Central memory CD8-positive, alpha-beta T cell (primary cell): ENCODE data around the gene ACHE.
"Not testable (repeated sequence)": the region's sequence is repeated elsewhere in the genome, so short reads cannot be mapped to it uniquely, and the experiment has no call there.

Experiments
- ATAC-seq: fragments of 150-1000 bp; cut with Tn5 transposase; replicated peaks from 2 replicates; pipeline ENCODE4 v1.10.0; 2022; ENCODE audit warnings: mild to moderate bottlenecking, moderate FRiP score, moderate number of reproducible peaks; ENCODE audit not compliant: poor library complexity, severe bottlenecking; ENCODE audit errors: extremely low read depth
- DNase-seq, 2 donors: peaks; one replicate each; pipeline ENCODE4 v3.0.0; 2021; ENCODE audit warnings: low spot score in 2 of 2
- H3K27ac Mint-ChIP-seq: one replicate; pipeline ENCODE4 v1.8.0; 2022; ENCODE audit warnings: low read depth, mild to moderate bottlenecking, moderate library complexity, mixed read lengths
- H3K27me3 Mint-ChIP-seq: one replicate; pipeline ENCODE4 v1.8.0; 2022; ENCODE audit warnings: mixed read lengths
- H3K36me3 Mint-ChIP-seq: one replicate; pipeline ENCODE4 v1.8.0; 2022; ENCODE audit warnings: mild to moderate bottlenecking, moderate library complexity, mixed read lengths; ENCODE audit not compliant: insufficient read depth
- H3K4me1 Mint-ChIP-seq: one replicate; pipeline ENCODE4 v1.8.0; 2022; ENCODE audit warnings: mixed read lengths
- H3K4me3 Mint-ChIP-seq: one replicate; pipeline ENCODE4 v1.8.0; 2022; ENCODE audit warnings: mild to moderate bottlenecking, moderate library complexity, mixed read lengths
- H3K9me3 Mint-ChIP-seq: one replicate; pipeline ENCODE4 v1.8.0; 2022; ENCODE audit warnings: mixed read lengths

The ACHE gene

DNA sequence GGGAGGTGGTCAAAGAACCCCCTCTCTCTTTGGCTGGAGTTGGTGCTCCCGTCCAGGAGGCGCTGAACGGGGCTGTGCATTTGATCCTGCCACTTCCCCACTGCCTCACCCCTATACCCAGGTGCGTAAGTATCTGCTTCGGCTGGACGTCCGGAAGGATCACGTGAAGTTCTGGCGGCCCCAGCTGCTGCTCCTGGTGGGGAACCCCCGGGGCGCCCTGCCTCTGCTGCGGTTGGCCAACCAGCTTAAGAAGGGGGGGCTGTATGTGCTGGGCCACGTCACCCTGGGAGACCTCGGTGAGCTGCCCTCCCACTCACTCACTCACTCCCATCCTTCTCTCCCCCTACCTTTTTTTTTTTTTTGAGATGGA is 34.1 kb downstream of the ACHE start:
- Mint-ChIP-seq H3K4me3 (no peak overlapping the region), H3K36me3 (peaks cover 44% of the 10 kb centered on the region), H3K27ac (no peak overlapping the region)

DNA sequence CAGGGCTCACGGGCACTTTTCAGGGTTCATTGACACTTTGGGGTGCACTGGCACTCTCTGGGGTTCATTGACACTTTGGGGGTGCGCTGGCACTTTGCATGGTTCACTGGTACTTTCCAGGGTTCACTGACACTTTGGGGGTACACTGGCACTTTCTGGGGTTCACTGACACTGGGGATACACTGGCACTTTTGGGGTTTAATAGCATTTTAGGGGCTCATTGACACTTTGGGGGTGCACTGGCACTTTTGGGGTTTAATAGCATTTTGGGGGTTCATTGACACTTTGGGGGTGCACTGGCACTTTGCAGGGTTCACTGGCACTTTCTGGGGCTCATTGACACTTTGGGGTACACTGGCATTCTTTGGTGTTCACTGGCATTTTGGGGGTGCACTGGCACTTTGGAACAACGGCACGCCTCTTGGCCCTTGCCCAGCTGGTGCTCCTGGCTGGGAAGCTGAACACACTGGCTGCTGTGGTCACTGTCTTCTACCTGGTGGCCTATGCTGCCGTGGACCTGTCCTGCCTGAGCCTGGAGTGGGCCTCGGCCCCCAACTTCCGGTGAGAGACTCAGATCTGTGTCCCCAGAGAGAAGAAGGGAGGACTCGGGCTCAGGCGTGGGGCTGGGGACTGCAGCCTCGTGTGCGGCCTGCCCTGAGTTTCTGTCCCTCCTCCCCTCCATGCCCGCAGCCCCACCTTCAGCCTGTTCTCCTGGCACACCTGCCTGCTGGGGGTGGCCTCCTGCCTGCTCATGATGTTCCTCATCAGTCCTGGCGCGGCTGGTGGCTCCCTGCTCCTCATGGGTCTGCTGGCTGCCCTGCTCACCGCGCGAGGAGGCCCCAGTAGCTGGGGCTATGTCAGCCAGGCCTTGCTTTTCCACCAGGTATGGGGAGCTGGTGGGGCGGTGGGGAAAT is 34.7 kb downstream of the ACHE start:
- peaks cover 44% of the 10 kb centered on the region for H3K36me3 Mint-ChIP-seq
- peaks cover 6% of the 10 kb centered on the region for H3K4me1 Mint-ChIP-seq

More for the DNA sequence above, 34.1 kb downstream of the ACHE start:
- no peaks in the 10 kb centered on the region for H3K9me3 Mint-ChIP-seq
- H3K27me3 Mint-ChIP-seq, result no peaks in the 10 kb centered on the region
- H3K4me1 Mint-ChIP-seq, result peaks cover 7% of the 10 kb centered on the region
- DNase-seq (no peak), ATAC-seq (no peak)

DNA sequence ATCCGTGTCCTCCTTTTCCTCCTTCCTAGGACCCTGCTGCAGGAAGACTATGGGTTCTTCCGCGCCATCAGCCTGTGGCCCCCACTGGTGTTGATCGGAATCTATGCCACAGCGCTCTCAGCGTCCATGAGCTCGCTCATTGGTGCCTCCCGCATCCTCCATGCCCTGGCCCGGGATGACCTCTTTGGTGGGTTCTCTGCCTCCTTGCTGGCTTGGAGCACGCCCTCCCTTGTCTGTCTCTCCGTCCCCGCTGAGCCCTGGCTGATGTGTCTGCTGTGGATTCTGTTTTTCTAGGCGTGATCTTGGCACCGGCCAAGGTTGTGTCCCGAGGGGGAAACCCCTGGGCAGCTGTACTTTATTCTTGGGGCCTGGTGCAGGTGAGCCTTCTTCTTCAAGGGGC is 35.8 kb downstream of the ACHE start:
- Mint-ChIP-seq H3K4me1 (peaks cover 14% of the 10 kb centered on the region), H3K27ac (no peak overlapping the region), H3K4me3 (no peak overlapping the region), H3K36me3 (peaks cover 41% of the 10 kb centered on the region), H3K9me3 (no peaks in the 10 kb centered on the region), H3K27me3 (no peaks in the 10 kb centered on the region)
- ATAC-seq (no peak), DNase-seq (no peak)

More for the DNA sequence above, 34.7 kb downstream of the ACHE start:
- no peak overlapping the region for H3K4me3 Mint-ChIP-seq
- H3K27ac Mint-ChIP-seq, result no peak overlapping the region
- H3K27me3 Mint-ChIP-seq, result no peaks in the 10 kb centered on the region
- H3K9me3 Mint-ChIP-seq, result no peaks in the 10 kb centered on the region
- DNase-seq, result no peak
- ATAC-seq, result no peak

DNA sequence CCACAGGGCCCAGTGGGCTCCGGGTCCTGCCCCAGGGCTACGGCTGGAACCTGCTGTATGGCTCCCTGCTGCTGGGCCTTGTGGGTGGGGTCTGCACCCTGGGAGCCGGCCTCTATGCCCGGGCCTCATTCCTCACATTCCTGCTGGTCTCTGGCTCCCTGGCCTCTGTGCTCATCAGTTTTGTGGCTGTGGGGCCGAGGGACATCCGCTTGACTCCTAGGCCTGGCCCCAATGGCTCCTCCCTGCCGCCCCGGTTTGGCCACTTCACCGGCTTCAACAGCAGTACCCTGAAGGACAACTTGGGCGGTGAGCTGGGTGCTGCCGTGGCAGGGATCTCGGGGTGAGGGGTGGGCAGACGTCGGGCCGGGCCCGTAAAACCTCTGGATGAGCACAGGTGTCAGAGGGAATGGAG is 38.8 kb downstream of the ACHE start:
- DNase-seq, result no peak
- Mint-ChIP-seq H3K9me3 (no peaks in the 10 kb centered on the region), H3K36me3 (peaks cover 22% of the 10 kb centered on the region), H3K4me3 (no peak overlapping the region), H3K4me1 (peaks cover 33% of the 10 kb centered on the region), H3K27ac (no peak overlapping the region), H3K27me3 (no peaks in the 10 kb centered on the region)
- ATAC-seq, result no peak

DNA sequence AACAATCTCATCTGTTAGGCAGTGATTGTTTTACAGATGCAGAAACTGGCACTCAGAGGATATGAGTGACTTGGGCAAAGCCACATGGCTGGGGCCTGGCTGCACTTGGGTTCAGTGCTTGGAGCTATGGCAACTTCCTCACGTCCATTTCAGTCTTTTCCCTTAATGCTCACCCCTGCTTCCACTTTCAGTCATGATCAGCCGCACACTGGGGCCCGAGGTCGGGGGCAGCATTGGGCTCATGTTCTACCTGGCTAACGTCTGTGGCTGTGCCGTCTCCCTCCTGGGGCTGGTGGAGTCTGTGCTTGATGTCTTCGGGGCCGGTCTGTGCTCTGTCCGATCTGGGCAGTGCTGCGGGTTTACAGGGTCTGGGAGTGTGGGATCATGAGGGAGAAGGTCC is 40.2 kb downstream of the ACHE start:
- Mint-ChIP-seq H3K4me1 (peaks cover 36% of the 10 kb centered on the region), H3K27ac (no peak overlapping the region), H3K36me3 (peaks cover 19% of the 10 kb centered on the region), H3K4me3 (no peak overlapping the region), H3K9me3 (no peaks in the 10 kb centered on the region), H3K27me3 (no peaks in the 10 kb centered on the region)
- DNase-seq (no peak), ATAC-seq (no peak)

DNA sequence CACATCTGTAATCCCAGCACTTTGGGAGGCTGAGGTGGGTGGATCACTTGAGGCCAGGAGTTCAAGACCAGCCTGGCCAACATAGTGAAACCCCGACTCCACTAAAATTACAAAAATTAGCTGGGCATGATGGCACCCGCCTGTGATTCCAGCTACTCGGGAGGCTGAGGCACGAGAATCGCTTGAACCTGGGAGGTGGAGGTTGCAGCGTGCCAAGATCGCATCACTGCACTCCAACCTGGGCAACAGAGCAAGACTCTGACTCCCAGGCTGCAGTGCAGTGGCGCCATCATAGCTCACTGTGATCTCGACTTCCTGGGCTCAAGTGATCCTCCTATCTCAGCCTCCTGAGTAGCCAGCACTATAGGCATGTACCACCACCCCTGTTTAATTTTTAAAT is 40.8 kb downstream of the ACHE start:
- not testable (repeated sequence) for H3K27ac Mint-ChIP-seq, DNase-seq, ATAC-seq, H3K9me3 Mint-ChIP-seq, H3K27me3 Mint-ChIP-seq, H3K4me3 Mint-ChIP-seq
- Mint-ChIP-seq H3K4me1 (peaks cover 36% of the 10 kb centered on the region), H3K36me3 (peaks cover 17% of the 10 kb centered on the region)

DNA sequence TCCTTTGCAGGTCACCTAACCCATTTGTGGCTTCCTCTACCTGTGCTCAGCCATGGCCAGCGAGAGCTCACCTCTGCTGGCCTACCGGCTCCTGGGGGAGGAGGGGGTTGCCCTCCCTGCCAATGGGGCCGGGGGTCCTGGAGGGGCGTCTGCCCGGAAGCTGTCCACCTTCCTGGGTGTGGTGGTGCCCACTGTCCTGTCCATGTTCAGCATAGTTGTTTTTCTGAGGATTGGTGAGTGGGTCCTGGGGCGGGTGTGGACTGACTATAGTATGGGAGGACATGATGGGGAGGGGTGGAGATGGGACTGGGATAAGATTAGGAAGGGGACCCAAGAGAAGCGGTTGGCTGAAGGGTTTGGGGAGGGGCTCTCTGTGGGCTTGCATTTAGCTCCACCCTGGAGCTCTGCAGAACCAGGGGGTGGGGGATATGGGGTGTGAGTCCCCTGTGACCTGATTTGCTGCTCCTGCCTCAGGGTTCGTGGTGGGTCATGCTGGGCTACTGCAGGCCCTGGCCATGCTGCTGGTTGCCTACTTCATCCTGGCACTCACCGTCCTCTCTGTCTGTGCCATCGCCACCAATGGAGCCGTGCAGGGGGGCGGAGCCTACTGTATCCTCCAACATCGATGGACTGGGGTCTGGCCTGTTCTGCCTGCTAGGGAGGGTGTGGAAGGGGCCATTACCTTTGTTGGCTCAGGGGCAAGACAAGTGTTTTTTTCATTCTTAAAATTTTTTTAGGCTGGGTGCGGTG is 41.4 kb downstream of the ACHE start:
- Mint-ChIP-seq H3K4me1 (peaks cover 36% of the 10 kb centered on the region), H3K4me3 (peak overlapping the region; percentile 87), H3K36me3 (peaks cover 14% of the 10 kb centered on the region), H3K27me3 (no peaks in the 10 kb centered on the region), H3K27ac (no peak overlapping the region), H3K9me3 (no peaks in the 10 kb centered on the region)
- ATAC-seq (no peak), DNase-seq (no peak)

DNA sequence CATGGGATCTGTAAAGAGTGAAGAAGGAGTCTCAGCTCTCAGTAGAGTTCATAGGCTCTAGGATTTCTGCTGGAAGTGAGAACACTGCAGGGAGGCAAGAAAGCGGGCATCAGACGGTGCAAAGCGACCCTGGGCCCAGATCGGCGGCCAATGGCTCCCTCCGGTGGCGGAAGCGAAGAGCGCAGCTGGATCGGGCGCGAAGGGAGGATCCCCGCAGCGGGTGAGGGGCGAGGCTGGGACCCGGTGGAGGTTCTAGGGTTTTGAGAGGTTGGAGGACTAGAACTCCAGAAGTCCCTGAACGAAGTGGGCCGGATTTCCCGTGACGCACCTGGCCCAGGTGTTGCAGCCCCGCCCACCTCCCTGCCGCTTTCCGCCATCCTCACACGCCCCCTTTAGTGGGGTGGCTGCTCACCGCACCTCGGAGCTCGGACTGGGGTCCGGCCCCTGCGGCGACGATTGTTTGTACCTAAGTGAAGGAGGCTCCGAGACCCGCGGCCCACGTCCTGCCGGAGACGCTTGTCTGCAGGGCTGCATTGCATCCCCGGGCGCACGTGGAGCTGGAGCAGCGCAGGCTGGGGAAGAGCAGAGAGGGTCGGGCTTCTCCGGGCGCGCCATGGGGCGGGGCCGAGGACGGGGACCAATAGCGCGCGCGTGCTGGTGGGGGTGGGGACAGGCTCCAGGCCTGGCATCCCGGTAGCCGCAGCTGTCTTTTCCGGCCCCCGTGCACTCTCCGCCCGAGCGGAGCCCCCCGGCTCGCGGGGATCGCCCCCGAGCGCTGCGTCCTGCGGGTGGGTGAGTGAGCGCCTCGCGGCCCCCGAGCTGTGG is 43.4 kb downstream of the ACHE start, which contains the start of gene SLC12A9:
SLC12A9 (plus strand) TSS at position 666 of the 825 bp plus-strand sequence. CDS start 1,485 bp downstream, outside the sequence.
- no peaks in the 10 kb centered on the region for H3K9me3 Mint-ChIP-seq
- peak within 1 kb of the TSS; percentile 85 for H3K27ac Mint-ChIP-seq
- H3K4me3 Mint-ChIP-seq, result peak within 1 kb of the TSS; percentile 87
- DNase-seq, result peak; percentile 69 to 70
- peaks cover 34% of the 10 kb centered on the region for H3K4me1 Mint-ChIP-seq
- peak; percentile 93 for ATAC-seq
- H3K27me3 Mint-ChIP-seq, result no peaks in the 10 kb centered on the region
- H3K36me3 Mint-ChIP-seq, result peaks cover 10% of the 10 kb centered on the region

DNA sequence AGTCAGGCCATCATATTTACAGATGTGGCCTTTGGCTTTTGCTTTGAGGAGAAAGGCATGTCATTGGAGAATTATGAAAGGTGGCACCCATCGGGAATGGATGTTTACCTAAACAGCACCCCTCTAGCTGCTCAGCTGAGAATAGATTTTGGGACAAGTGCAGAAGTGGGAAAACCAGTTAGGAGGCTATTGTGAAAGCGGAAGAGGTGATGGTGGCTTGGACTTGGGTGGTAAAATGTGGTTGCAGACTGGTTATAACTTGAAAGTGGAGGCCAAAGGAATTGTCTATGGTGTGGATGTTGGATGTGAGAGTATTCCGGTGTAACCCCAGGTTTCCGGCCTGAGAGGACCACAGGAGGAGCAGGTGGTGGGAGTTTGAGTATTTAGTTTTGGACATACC is 48.3 kb downstream of the ACHE start:
- no peaks in the 10 kb centered on the region for H3K27me3 Mint-ChIP-seq
- H3K9me3 Mint-ChIP-seq, result no peaks in the 10 kb centered on the region
- no peak for ATAC-seq
- no peak for DNase-seq
- H3K36me3 Mint-ChIP-seq, result peaks cover 3% of the 10 kb centered on the region
- no peak overlapping the region for H3K27ac Mint-ChIP-seq
- H3K4me1 Mint-ChIP-seq, result peaks cover 8% of the 10 kb centered on the region
- no peak overlapping the region for H3K4me3 Mint-ChIP-seq

DNA sequence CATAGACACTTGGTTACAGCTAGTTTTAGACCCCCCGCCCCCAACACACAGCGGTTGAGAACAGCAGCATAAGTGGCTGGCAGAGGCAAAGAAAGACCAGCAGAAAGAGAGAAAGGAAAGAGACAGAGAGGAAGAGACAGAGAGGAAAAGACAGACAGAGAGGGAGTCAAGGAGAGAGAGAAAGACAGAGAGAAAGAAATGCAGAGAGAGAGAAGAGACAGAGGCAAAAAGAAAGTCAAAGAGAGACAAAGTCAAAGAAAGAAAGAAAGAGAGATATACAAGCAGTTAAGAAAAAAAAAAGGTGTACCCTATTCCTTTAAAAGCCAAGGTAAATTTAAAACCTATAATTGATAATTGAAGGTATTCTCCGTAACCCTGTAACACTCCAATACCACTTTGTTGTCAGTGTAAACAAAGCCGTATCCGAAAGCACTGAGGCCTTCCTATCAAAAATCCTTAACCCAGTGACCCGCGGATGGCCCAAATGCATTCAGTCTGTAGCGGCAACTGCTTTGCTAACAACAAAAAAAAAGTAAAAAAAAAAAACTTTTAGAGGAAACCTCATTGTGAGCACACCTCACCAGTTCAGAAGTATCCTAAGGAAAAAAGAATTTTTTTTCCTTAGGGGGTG is 55.1 kb downstream of the ACHE start:
- no peak overlapping the region for H3K27ac Mint-ChIP-seq
- H3K4me3 Mint-ChIP-seq, result no peak overlapping the region

More for the DNA sequence above, 55.1 kb downstream of the ACHE start:
- Mint-ChIP-seq H3K36me3 (peaks cover 1% of the 10 kb centered on the region), H3K4me1 (peaks cover 5% of the 10 kb centered on the region), H3K9me3 (no peaks in the 10 kb centered on the region), H3K27me3 (no peaks in the 10 kb centered on the region)
- DNase-seq (no peak), ATAC-seq (no peak)
